ENCODE results near the gene PPIA. TPM values are rescaled to one million over a fixed set of nuclear protein-coding genes. Genes with fewer than 3 reads are reported as not detected.

Gene PPIA
- total RNA-seq, result 1,000 to 10,000 TPM in 1 of 7 donors, 100 to 1,000 TPM in 6; 644 to 1,200 (median 790) TPM
- polyA plus RNA-seq, result 1,000 to 10,000 TPM; 1,452 to 2,091 TPM
- long read RNA-seq, donor 1, transcript PPIA-204 (5 exons, 2,238 nt), result major isoform, 852 of 901 reads
- long read RNA-seq, donor 1, transcript PPIA-201 (6 exons, 818 nt), result minor isoform, 9 of 901 reads
- long read RNA-seq, donor 1, transcript PPIA-208 (6 exons, 907 nt), result minor isoform, 7 of 901 reads
- long read RNA-seq, donor 1, partial matches to known transcripts, result 12 of 901 reads
- long read RNA-seq, donor 1, other reads (novel, unspliced or antisense), result 20 of 901 reads
- long read RNA-seq, donor 2, transcript PPIA-201 (6 exons, 818 nt), result minor isoform, 20 of 711 reads
- long read RNA-seq, donor 2, transcript PPIA-204 (5 exons, 2,238 nt), result major isoform, 632 of 711 reads
- long read RNA-seq, donor 2, transcript PPIA-208 (6 exons, 907 nt), result minor isoform, 9 of 711 reads
- long read RNA-seq, donor 2, partial matches to known transcripts, result 36 of 711 reads
- long read RNA-seq, donor 2, other reads (novel, unspliced or antisense), result 6 of 711 reads
- long read RNA-seq, donor 3, transcript PPIA-204 (5 exons, 2,238 nt), result major isoform, 683 of 737 reads
- long read RNA-seq, donor 3, transcript PPIA-208 (6 exons, 907 nt), result minor isoform, 10 of 737 reads
- long read RNA-seq, donor 3, transcript PPIA-201 (6 exons, 818 nt), result minor isoform, 14 of 737 reads
- long read RNA-seq, donor 3, partial matches to known transcripts, result 19 of 737 reads
- long read RNA-seq, donor 3, other reads (novel, unspliced or antisense), result 11 of 737 reads

GRCh38 chr7:44796504-44797328 is at the start of gene PPIA:
Gene PPIA (plus strand): TSS chr7:44796681. CDS start chr7:44796725, 44 bp downstream.
- Histone ChIP-seq H3K9me3 (no peaks in the 10 kb centered on the region), H3K4me3 (peak within 1 kb of the TSS; percentile 79), H3K36me3 (no peaks in the 10 kb centered on the region), H3K4me1 (ENCODE audit: insufficient read depth) (peaks cover 3% of the 10 kb centered on the region), H3K27me3 (no peaks in the 10 kb centered on the region), H3K27ac (peak within 1 kb of the TSS; percentile 93 to 95)
- TF ChIP-seq EP300 (IDR thresholded peaks at IDR 0.05), result no peak
- peak; percentile 81 for TF ChIP-seq POLR2A (IDR thresholded peaks at IDR 0.05)
- peak in 1 of 3 donors; percentile 13 for TF ChIP-seq CTCF (IDR thresholded peaks at IDR 0.05)
- peak; percentile 98 to 99 (median 99) for DNase-seq
- 1% methylated on average over 72 to 99 of the region's 99 CpGs for WGBS, 3 donors
- intact Hi-C loops (cut with DNase I), result loop anchor here in 3 of 4 donors (2.0 to 5.0 kb wide), 4 partner anchors 34 to 51 kb away; partner anchors contain the start of genes H2AZ2 (in 1 of the 3) and ZMIZ2 (in 1 of the 3)

- WGBS, 3 donors, result 1 to 2% (median 1%) methylated on average over 37 to 92 of the region's 92 CpGs
These were observed 48.2 kb upstream of the PPIA start, which contains the start of gene ZMIZ2 for GRCh38 chr7:44748045-44748947. Gene ZMIZ2 (plus strand): TSS chr7:44748847. CDS start chr7:44756250, 7,403 bp downstream.

GRCh38 chr7:44748948-44749731 is 47.3 kb upstream of the PPIA start:
- Histone ChIP-seq H3K9me3 (no peaks in the 10 kb centered on the region), H3K27me3 (no peaks in the 10 kb centered on the region), H3K36me3 (no peaks in the 10 kb centered on the region), H3K4me1 (ENCODE audit: insufficient read depth) (peaks cover 12% of the 10 kb centered on the region), H3K27ac (peak overlapping the region; percentile 34 to 36), H3K4me3 (peak overlapping the region; percentile 59)
- peak in 2 of 5 donors; percentile 59 to 63 for DNase-seq
- WGBS, 3 donors, result 0 to 4% (median 1%) methylated on average over 18 to 60 of the region's 60 CpGs
- no peak for TF ChIP-seq CTCF (IDR thresholded peaks at IDR 0.05)
- intact Hi-C loops (cut with DNase I), result loop anchor here in 1 of 4 donors (2.0 to 5.0 kb wide), 3 partner anchors 48 to 142 kb away; partner anchors contain the start of genes H2AZ2, OGDH and PPIA

More at GRCh38 chr7:44748045-44748947, 48.2 kb upstream of the PPIA start, which contains the start of gene ZMIZ2:
- peak; percentile 42 for TF ChIP-seq POLR2A (IDR thresholded peaks at IDR 0.05)
- no peak for TF ChIP-seq EP300 (IDR thresholded peaks at IDR 0.05)
- no peaks in the 10 kb centered on the region for H3K9me3 ChIP-seq
- peak within 1 kb of the TSS; percentile 59 for H3K4me3 ChIP-seq
- intact Hi-C loops (cut with DNase I), result loop anchor here in 1 of 4 donors (2.0 to 5.0 kb wide), 3 partner anchors 49 to 141 kb away; partner anchors contain the start of genes H2AZ2, OGDH and PPIA
- H3K27me3 ChIP-seq, result no peaks in the 10 kb centered on the region
- H3K4me1 ChIP-seq (ENCODE audit: insufficient read depth), result peaks cover 11% of the 10 kb centered on the region
- no peaks in the 10 kb centered on the region for H3K36me3 ChIP-seq
- peak within 1 kb of the TSS; percentile 95 to 99 for H3K27ac ChIP-seq
- DNase-seq, result peak; percentile 92 to 96 (median 95)
